Liver (tissue), 3 donors: ENCODE results near the gene FAM13B.

Experiments
- CTCF ChIP-seq: fragments of 150-350 bp; IDR thresholded peaks from 2 replicates; pipeline ENCODE4 v1.5.1; 2017; ENCODE audit warnings: improper control_type of control experiment, low read depth, low read length; ENCODE audit not compliant: missing input control
- HNF4G ChIP-seq: IDR thresholded peaks from 2 replicates; pipeline ENCODE4 v1.6.1; 2016; ENCODE audit warnings: antibody characterized with exemption
- donor health status: healthy.
- donor health status: healthy.

GRCh38 chr5:138029501-138029900 lies 3.4 kb downstream of the FAM13B start:
- TF ChIP-seq CTCF (no peak), HNF4G (no peak)
